ENCODE measurements around the gene FSHR.

- no peak for TF ChIP-seq CTCF (IDR thresholded peaks at IDR 0.05; ENCODE audit: extremely low read depth in 1 of 2, insufficient read depth in 1 of 2, low read depth in 1 of 2, low read length in 2 of 2)
- TF ChIP-seq POLR2A (IDR thresholded peaks at IDR 0.05; ENCODE audit: low read depth, low read length) = no peak
- no peak for TF ChIP-seq GATA2 (IDR thresholded peaks at IDR 0.05; ENCODE audit: insufficient read depth, insufficient read length, low read depth, low read length)
- no peak for TF ChIP-seq EZH2 (IDR thresholded peaks at IDR 0.05; ENCODE audit: borderline replicate concordance, low read depth, low read length, severe bottlenecking)
- no peak for TF ChIP-seq POLR2AphosphoS5 (IDR thresholded peaks at IDR 0.05; ENCODE audit: insufficient read depth, low read depth, low read length)
Observed at GRCh38 chr2:48961009-48961408, 193.3 kb downstream of the FSHR start.

All from endothelial cell of umbilical vein (primary cell).